ENCODE data around the gene APOBEC2. TPM values are rescaled to one million over a fixed set of nuclear protein-coding genes. Genes with fewer than 3 reads are reported as not detected.

The APOBEC2 gene
- total RNA-seq, 1 experiment from 2014 or later = 4.8 TPM

- H3K9me3 ChIP-seq = no peaks in the 10 kb centered on the region
- peak overlapping the region; percentile 92 for H3K4me3 Mint-ChIP-seq (ENCODE audit: unreplicated experiment)
- intact Hi-C loops (cut with micrococcal nuclease; ENCODE audit: unreplicated experiment) = loop anchor here (2.0 to 5.0 kb wide), 3 partner anchors 33 to 486 kb away; partner anchors contain the start of gene LRFN2
- CTCF ChIA-PET = interaction anchor here (0.6 to 1.2 kb wide), 5 partner anchors 33 to 108 kb away, joined by 3 to 7 read pairs (median 4); partner anchors contain the start of gene UNC5CL
- peaks cover 28% of the 10 kb centered on the region for H3K36me3 Mint-ChIP-seq (ENCODE audit: insufficient read depth, unreplicated experiment)
- no peaks in the 10 kb centered on the region for H3K27me3 ChIP-seq (replicated peaks; ENCODE audit: control insufficient read depth, insufficient read depth, low read length)
- H3K4me1 Mint-ChIP-seq (ENCODE audit: low read depth, unreplicated experiment) = peaks cover 29% of the 10 kb centered on the region
- no peaks in the 10 kb centered on the region for H3K36me3 ChIP-seq (ENCODE audit: control insufficient read depth, insufficient read depth, low read length)
- peak; percentile 89 to 90 for DNase-seq
- TF ChIP-seq, protein P1, sequence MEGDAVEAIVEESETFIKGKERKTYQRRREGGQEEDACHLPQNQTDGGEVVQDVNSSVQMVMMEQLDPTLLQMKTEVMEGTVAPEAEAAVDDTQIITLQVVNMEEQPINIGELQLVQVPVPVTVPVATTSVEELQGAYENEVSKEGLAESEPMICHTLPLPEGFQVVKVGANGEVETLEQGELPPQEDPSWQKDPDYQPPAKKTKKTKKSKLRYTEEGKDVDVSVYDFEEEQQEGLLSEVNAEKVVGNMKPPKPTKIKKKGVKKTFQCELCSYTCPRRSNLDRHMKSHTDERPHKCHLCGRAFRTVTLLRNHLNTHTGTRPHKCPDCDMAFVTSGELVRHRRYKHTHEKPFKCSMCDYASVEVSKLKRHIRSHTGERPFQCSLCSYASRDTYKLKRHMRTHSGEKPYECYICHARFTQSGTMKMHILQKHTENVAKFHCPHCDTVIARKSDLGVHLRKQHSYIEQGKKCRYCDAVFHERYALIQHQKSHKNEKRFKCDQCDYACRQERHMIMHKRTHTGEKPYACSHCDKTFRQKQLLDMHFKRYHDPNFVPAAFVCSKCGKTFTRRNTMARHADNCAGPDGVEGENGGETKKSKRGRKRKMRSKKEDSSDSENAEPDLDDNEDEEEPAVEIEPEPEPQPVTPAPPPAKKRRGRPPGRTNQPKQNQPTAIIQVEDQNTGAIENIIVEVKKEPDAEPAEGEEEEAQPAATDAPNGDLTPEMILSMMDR (IDR thresholded peaks at IDR 0.05; ENCODE audit: insufficient read depth in 1 of 2, low read depth in 1 of 2, low read length in 1 of 2, severe bottlenecking in 1 of 2, unreplicated experiment in 1 of 2) = peak; percentile 16 to 43
- H3K9me3 Mint-ChIP-seq (ENCODE audit: unreplicated experiment) = no peaks in the 10 kb centered on the region
- no TSS peak for BruUV-seq (replicated peaks)
- peak overlapping the region; percentile 95 for H3K27ac Mint-ChIP-seq (ENCODE audit: unreplicated experiment)
- no peaks in the 10 kb centered on the region for H3K27me3 Mint-ChIP-seq (ENCODE audit: insufficient read depth, unreplicated experiment)
- H3K4me3 ChIP-seq (ENCODE audit: low read depth, low read length) = peak overlapping the region; percentile 98
- POLR2A ChIA-PET = interaction anchor here (0.6 to 1.7 kb wide), 7 partner anchors 24 to 1631 kb away, joined by 3 to 16 read pairs (median 4); no protein-coding TSS in a partner anchor
- H3K4me1 ChIP-seq = peaks cover 16% of the 10 kb centered on the region; the same call in 1 of the 2 replicates
Measured at GRCh38 chr6:41073203-41073967, 20.4 kb downstream of the APOBEC2 start.

DNA sequence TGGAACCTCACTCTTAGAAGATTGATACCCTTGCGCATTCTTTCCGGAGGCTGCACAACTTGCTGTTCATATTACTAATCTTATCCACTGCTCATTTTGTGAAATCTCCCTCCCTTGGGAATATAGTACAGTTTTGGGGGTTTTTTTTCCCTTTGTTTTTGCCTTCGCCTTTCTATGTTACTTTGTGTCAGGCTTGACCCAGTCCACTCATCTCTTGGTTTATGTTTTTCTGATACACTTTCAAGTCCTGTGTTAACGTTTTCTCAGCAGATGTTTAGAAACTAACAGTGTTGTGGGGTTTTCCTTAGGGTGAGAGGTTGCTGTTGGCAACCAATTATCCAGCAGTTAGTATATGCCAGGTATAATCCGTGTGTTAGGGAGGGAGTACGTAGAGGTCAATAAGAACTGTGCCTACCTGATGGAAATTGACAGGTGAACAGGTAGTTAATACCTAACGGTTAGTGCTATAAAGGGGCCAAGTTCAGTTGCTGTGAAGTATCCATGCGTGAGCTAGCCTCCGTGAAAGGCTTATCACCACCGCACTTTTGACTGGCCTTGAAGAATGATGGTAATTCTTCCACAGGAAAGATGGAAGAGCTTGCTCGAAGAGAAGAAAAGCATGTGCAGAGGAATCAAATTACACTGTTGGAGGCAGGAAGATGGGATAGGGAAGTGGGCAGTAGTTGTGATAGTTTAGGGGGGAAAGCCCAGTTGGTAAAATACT, 21.1 kb downstream of the APOBEC2 start:
- Histone ChIP-seq H3K36me3 (ENCODE audit: control insufficient read depth, insufficient read depth, low read length) (no peaks in the 10 kb centered on the region), H3K9me3 (no peaks in the 10 kb centered on the region), H3K27me3 (replicated peaks; ENCODE audit: control insufficient read depth, insufficient read depth, low read length) (no peaks in the 10 kb centered on the region), H3K4me1 (peaks cover 16% of the 10 kb centered on the region; the same call in 1 of the 2 replicates), H3K4me3 (ENCODE audit: low read depth, low read length) (peak overlapping the region; percentile 98)
- intact Hi-C loops (cut with micrococcal nuclease; ENCODE audit: unreplicated experiment) = loop anchor here (2.0 to 5.0 kb wide), 3 partner anchors 33 to 487 kb away; partner anchors contain the start of gene LRFN2
- no peaks in the 10 kb centered on the region for H3K9me3 Mint-ChIP-seq (ENCODE audit: unreplicated experiment)
- DNase-seq = no peak
- peaks cover 32% of the 10 kb centered on the region for H3K36me3 Mint-ChIP-seq (ENCODE audit: insufficient read depth, unreplicated experiment)
- TF ChIP-seq, protein P1 (IDR thresholded peaks at IDR 0.05; ENCODE audit: insufficient read depth in 1 of 2, low read depth in 1 of 2, low read length in 1 of 2, severe bottlenecking in 1 of 2, unreplicated experiment in 1 of 2) = no peak
- POLR2A ChIA-PET = no interaction called here
- CTCF ChIA-PET = no interaction called here
- no peaks in the 10 kb centered on the region for H3K27me3 Mint-ChIP-seq (ENCODE audit: insufficient read depth, unreplicated experiment)
- TSS peak; percentile 46 for BruUV-seq (replicated peaks)
- peak overlapping the region; percentile 95 for H3K27ac Mint-ChIP-seq (ENCODE audit: unreplicated experiment)
- H3K4me3 Mint-ChIP-seq (ENCODE audit: unreplicated experiment) = peak overlapping the region; percentile 92
- peaks cover 29% of the 10 kb centered on the region for H3K4me1 Mint-ChIP-seq (ENCODE audit: low read depth, unreplicated experiment)

All from Caco-2 (cell line).